Measurements from ENCODE around the gene DTX4. TPM values are rescaled to one million over a fixed set of nuclear protein-coding genes. Genes with fewer than 3 reads are reported as not detected.

DTX4 gene
- total RNA-seq, 1 donor from 2014 or later: 43.1 TPM

DNA sequence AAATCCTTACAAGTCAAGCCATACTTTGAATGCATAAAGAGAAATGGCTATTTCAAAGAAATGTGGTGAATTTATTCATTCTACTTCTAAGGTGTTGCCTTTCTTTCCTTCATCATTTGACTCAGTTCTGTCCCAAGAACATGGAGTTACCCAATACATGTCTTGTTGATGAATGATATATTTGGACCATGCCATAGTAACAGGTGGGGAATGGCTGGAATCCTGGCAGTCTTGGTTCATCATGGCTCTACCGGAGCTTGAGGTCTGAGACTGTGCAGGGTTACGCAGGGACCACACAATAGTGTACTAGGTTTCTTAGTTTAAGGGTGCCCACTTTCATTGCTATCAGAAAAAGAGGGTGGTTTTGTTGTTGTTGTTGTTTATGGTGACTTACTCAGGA, 81.1 kb downstream of the DTX4 start:
- DNase-seq (no peak), ATAC-seq (no peak)
- Histone ChIP-seq H3K27me3 (no peaks in the 10 kb centered on the region), H3K9me3 (no peaks in the 10 kb centered on the region), H3K4me1 (peaks cover 4% of the 10 kb centered on the region), H3K36me3 (no peaks in the 10 kb centered on the region), H3K4me3 (no peak overlapping the region), H3K27ac (no peak overlapping the region)
- intact Hi-C loops (cut with DNase I): no loop called here
- TF ChIP-seq, protein P1, sequence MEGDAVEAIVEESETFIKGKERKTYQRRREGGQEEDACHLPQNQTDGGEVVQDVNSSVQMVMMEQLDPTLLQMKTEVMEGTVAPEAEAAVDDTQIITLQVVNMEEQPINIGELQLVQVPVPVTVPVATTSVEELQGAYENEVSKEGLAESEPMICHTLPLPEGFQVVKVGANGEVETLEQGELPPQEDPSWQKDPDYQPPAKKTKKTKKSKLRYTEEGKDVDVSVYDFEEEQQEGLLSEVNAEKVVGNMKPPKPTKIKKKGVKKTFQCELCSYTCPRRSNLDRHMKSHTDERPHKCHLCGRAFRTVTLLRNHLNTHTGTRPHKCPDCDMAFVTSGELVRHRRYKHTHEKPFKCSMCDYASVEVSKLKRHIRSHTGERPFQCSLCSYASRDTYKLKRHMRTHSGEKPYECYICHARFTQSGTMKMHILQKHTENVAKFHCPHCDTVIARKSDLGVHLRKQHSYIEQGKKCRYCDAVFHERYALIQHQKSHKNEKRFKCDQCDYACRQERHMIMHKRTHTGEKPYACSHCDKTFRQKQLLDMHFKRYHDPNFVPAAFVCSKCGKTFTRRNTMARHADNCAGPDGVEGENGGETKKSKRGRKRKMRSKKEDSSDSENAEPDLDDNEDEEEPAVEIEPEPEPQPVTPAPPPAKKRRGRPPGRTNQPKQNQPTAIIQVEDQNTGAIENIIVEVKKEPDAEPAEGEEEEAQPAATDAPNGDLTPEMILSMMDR (IDR thresholded peaks at IDR 0.05): no peak

DNA sequence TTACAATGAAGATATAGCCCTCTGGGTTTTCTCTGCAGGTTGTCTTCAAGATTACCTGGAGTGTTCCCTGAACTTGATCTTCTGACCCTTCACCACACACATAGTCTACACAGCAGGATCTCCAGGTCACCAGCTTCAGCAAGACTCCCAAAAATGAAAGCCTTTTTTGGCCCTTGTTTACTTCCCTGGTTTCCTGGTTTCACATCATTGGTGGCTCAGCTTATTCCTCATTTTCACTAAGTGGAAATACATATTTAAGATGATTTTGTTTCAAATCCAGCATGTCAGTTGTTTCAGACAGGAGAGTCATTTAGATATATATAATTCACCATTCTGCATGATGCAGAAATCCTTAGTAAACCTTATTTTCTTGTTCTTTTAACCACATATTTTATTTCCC, 82.4 kb downstream of the DTX4 start:
- ATAC-seq (no peak), DNase-seq (no peak)
- Histone ChIP-seq H3K27me3 (no peaks in the 10 kb centered on the region), H3K4me1 (no peaks in the 10 kb centered on the region), H3K27ac (peak overlapping the region; percentile 30), H3K4me3 (no peak overlapping the region), H3K9me3 (no peaks in the 10 kb centered on the region), H3K36me3 (no peaks in the 10 kb centered on the region)
- TF ChIP-seq, protein P1 (IDR thresholded peaks at IDR 0.05): no peak
- intact Hi-C loops (cut with DNase I): no loop called here

DNA sequence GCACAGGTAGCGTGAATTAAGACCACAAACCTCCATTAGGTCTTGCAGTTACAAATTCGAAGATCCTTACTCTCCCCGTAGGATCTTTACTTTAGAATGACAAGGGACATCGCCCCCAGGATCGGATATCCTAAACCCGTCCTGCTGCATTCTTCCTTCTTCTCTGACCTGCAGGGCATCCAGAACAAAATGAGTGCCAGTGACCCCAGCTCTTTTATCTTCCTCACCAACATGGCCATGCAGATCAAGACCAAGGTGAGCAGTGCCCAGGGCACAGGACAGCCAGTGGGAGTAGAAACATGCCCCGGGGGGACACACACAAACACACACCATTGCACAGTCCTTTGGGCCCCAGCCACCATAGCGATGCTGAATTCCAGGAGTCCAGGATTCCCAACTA, 83.3 kb downstream of the DTX4 start:
- no peak overlapping the region for H3K4me3 ChIP-seq
- TF ChIP-seq, protein P1 (IDR thresholded peaks at IDR 0.05): no peak
- DNase-seq: no peak
- H3K27ac ChIP-seq: no peak overlapping the region
- intact Hi-C loops (cut with DNase I): no loop called here
- H3K4me1 ChIP-seq: no peaks in the 10 kb centered on the region
- H3K27me3 ChIP-seq: no peaks in the 10 kb centered on the region
- H3K9me3 ChIP-seq: no peaks in the 10 kb centered on the region
- ATAC-seq: no peak
- H3K36me3 ChIP-seq: no peaks in the 10 kb centered on the region

Other genes with a start within 250 kb of the DTX4 start
- gene GLYATL1, start 232.6 kb upstream of the DTX4 start, total RNA-seq: not detected
- not detected for gene GLYATL1B, start 85.8 kb upstream of the DTX4 start, total RNA-seq
- gene FAM111B, start 64.9 kb upstream of the DTX4 start, total RNA-seq: 0.87 TPM
- gene FAM111A, start 29.3 kb upstream of the DTX4 start, total RNA-seq: 60.9 TPM
- gene MPEG1, start 40.8 kb downstream of the DTX4 start, total RNA-seq: 34.1 TPM
- not detected for gene OR5AN1, start 186.8 kb downstream of the DTX4 start, total RNA-seq

Data from upper lobe of right lung (tissue), 1 donor.